Sigmoid colon (tissue), 7 donors: ENCODE results near the gene SIDT1. TPM values are rescaled to one million over a fixed set of nuclear protein-coding genes. Genes with fewer than 3 reads are reported as not detected.

Source experiments
- DNase-seq: peaks from one replicate; pipeline ENCODE4 v3.0.0-alpha.2; 2019
- H3K27ac ChIP-seq, 4 donors: fragments of 200-600 bp; sonication (generic); one replicate each; pipeline ENCODE4 v1.5.1; 2016 to 2019; ENCODE audit warnings: mild to moderate bottlenecking in 1 of 4
- H3K27me3 ChIP-seq, 3 donors: fragments of 200-600 bp; sonication (generic); one replicate each; pipeline ENCODE4 v1.5.1; 2019; ENCODE audit warnings: mild to moderate bottlenecking in 1 of 3
- H3K36me3 ChIP-seq, 4 donors: fragments of 200-600 bp; sonication (generic); one replicate each; pipeline ENCODE4 v1.5.1; 2016 to 2019
- H3K4me1 ChIP-seq, 4 donors: fragments of 200-600 bp; sonication (generic); one replicate each; pipeline ENCODE4 v1.5.1; 2017 to 2019
- H3K4me3 ChIP-seq, 4 donors: fragments of 200-600 bp; sonication (generic); one replicate each; pipeline ENCODE4 v1.5.1; 2017 to 2019; ENCODE audit warnings: mild to moderate bottlenecking in 2 of 4, moderate library complexity in 1 of 4
- H3K9me3 ChIP-seq, 4 donors: fragments of 200-600 bp in 3 of 4; sonication (generic) in 3 of 4; one replicate each; pipeline versions ENCODE4 v1.5.1 to v1.6.1; 2013 to 2019
- CTCF ChIP-seq, 4 experiments: fragments of 450-650 bp in 3 of 4; fragments of 200-600 bp in 1 of 4; IDR thresholded peaks; one replicate each; pipeline ENCODE4 v1.5.1; 2016 to 2019; ENCODE audit warnings: antibody characterized with exemption in 4 of 4, mild to moderate bottlenecking in 3 of 4, moderate library complexity in 2 of 4
- EP300 ChIP-seq, 4 donors: sonication (generic); formaldehyde crosslinking; IDR thresholded peaks; one replicate each; pipeline ENCODE4 v1.6.1; 2017; ENCODE audit warnings: antibody characterized with exemption in 4 of 4
- POLR2A ChIP-seq, 2 donors: fragments of 450-650 bp; IDR thresholded peaks; one replicate each; pipeline ENCODE4 v1.6.1; 2016; ENCODE audit warnings: antibody characterized with exemption in 2 of 2, mild to moderate bottlenecking in 2 of 2, moderate library complexity in 2 of 2
- POLR2AphosphoS5 ChIP-seq, 4 donors: sonication (generic); formaldehyde crosslinking; IDR thresholded peaks; one replicate each; pipeline ENCODE4 v1.6.1; 2017; ENCODE audit warnings: antibody characterized with exemption in 4 of 4
- WGBS, 2 donors: extraction: QIAGEN DNeasy Blood & Tissue Kit; methylation state at CpG; one replicate each; pipeline ENCODE4 v1.1.7; 2013; 5-methylcytosine and 5-hydroxymethylcytosine counted together
- intact Hi-C: fragments of 100-400 bp; cut with DNase I; formaldehyde crosslinking; loops from one replicate; pipeline ENCODE4 v1.15.1; 2023
- polyA plus RNA-seq, 3 donors: library from polyadenylated mRNA; stranded (reverse); fragments of 200-250 nt; gene quantifications; one replicate each; pipeline ENCODE4 v1.2.3, GENCODE V29; 2013
- total RNA-seq, 4 donors: library from RNA; depleted of rRNA; stranded (reverse); fragments of >200 nt; gene quantifications; one replicate each; pipeline ENCODE4 v1.1.0, GENCODE V29; 2016
- donor health status: healthy with polysubstance abuse.
- donor health status: Bipolar disorder and iron deficiency.
- donor health status: healthy.

Gene SIDT1
- total and polyA plus RNA-seq, 7 donors = 0.49 to 16.7 (median 1.4) TPM

GRCh38 chr3:113507501-113508067, 24.8 kb upstream of the SIDT1 start:
- H3K27ac ChIP-seq = no peak overlapping the region
- DNase-seq = no peak
- H3K27me3 ChIP-seq = no peaks in the 10 kb centered on the region
- no peaks in the 10 kb centered on the region for H3K4me1 ChIP-seq
- no peak overlapping the region for H3K4me3 ChIP-seq
- no peaks in the 10 kb centered on the region for H3K9me3 ChIP-seq
- WGBS, 2 donors = 56 to 71% methylated on average over 4 of the region's 4 CpGs
- intact Hi-C loops = no loop called here
- TF ChIP-seq CTCF (IDR thresholded peaks at IDR 0.05) = no peak
- TF ChIP-seq EP300 (IDR thresholded peaks at IDR 0.05) = no peak
- TF ChIP-seq POLR2A (IDR thresholded peaks at IDR 0.05) = no peak
- no peak for TF ChIP-seq POLR2AphosphoS5 (IDR thresholded peaks at IDR 0.05)
- peaks cover 0 to 18% (median 0%) of the 10 kb centered on the region in 4 donors for H3K36me3 ChIP-seq

GRCh38 chr3:113508966-113509365, 23.4 kb upstream of the SIDT1 start:
- Histone ChIP-seq H3K4me1 (peaks cover 0 to 12% (median 9%) of the 10 kb centered on the region in 4 donors), H3K4me3 (no peak overlapping the region), H3K9me3 (no peaks in the 10 kb centered on the region), H3K27me3 (no peaks in the 10 kb centered on the region), H3K27ac (no peak overlapping the region), H3K36me3 (peaks cover 0 to 18% (median 0%) of the 10 kb centered on the region in 4 donors)
- TF ChIP-seq POLR2A (IDR thresholded peaks at IDR 0.05) = no peak
- TF ChIP-seq POLR2AphosphoS5 (IDR thresholded peaks at IDR 0.05) = no peak
- TF ChIP-seq EP300 (IDR thresholded peaks at IDR 0.05) = no peak
- no peak for TF ChIP-seq CTCF (IDR thresholded peaks at IDR 0.05)
- intact Hi-C loops = no loop called here
- DNase-seq = no peak
- WGBS, 2 donors = 96 to 99% methylated on average over 1 of the region's 1 CpG

- H3K27ac ChIP-seq = peak overlapping the region; percentile 87 to 95 (median 92)
- DNase-seq = no peak
- H3K4me3 ChIP-seq = peak overlapping the region; percentile 72 to 93 (median 88)
- intact Hi-C loops = loop anchor here (5.0 to 10.0 kb wide), 4 partner anchors 113 to 462 kb away; partner anchors contain the start of genes ATP6V1A and NAA50
- H3K27me3 ChIP-seq = no peaks in the 10 kb centered on the region
- WGBS, 2 donors = 0 to 1% methylated on average over 9 of the region's 9 CpGs
- H3K36me3 ChIP-seq = no peaks in the 10 kb centered on the region
- no peaks in the 10 kb centered on the region for H3K9me3 ChIP-seq
- TF ChIP-seq POLR2AphosphoS5 (IDR thresholded peaks at IDR 0.05) (no peak), CTCF (IDR thresholded peaks at IDR 0.05) (no peak), EP300 (IDR thresholded peaks at IDR 0.05) (no peak)
- peaks cover 0 to 19% (median 16%) of the 10 kb centered on the region in 4 donors for H3K4me1 ChIP-seq
These were observed 18.0 kb upstream of the SIDT1 start for GRCh38 chr3:113514265-113514769.

GRCh38 chr3:113516115-113516505, 16.2 kb upstream of the SIDT1 start:
- Histone ChIP-seq H3K4me1 (peaks cover 0 to 19% (median 16%) of the 10 kb centered on the region in 4 donors), H3K4me3 (no peak overlapping the region), H3K27me3 (peaks cover 0 to 9% (median 0%) of the 10 kb centered on the region in 3 donors), H3K36me3 (no peaks in the 10 kb centered on the region), H3K27ac (no peak overlapping the region), H3K9me3 (no peaks in the 10 kb centered on the region)
- no peak for DNase-seq
- intact Hi-C loops = loop anchor here (5.0 to 10.0 kb wide), 3 partner anchors 181 to 304 kb away; partner anchors contain the start of genes BOC and USF3
- no peak for TF ChIP-seq POLR2A (IDR thresholded peaks at IDR 0.05)
- no peak for TF ChIP-seq POLR2AphosphoS5 (IDR thresholded peaks at IDR 0.05)
- no peak for TF ChIP-seq EP300 (IDR thresholded peaks at IDR 0.05)
- no peak for TF ChIP-seq CTCF (IDR thresholded peaks at IDR 0.05)
- WGBS, 2 donors = 22 to 32% methylated on average over 5 of the region's 5 CpGs
